NK-92 (cell line): Measurements from ENCODE around the gene ALPK3.
"Not testable (repeated sequence)": the region's sequence is repeated elsewhere in the genome, so short reads cannot be mapped to it uniquely, and the experiment has no call there.

Source experiments
- DNase-seq: peaks from one replicate; lab custom pipeline; 2025; ENCODE audit not compliant: unreplicated experiment; lab: John Stamatoyannopoulos, UW

Gene ALPK3

GRCh38 chr15:84871428-84871985 lies 54.4 kb downstream of the ALPK3 start:
- no peak for DNase-seq

GRCh38 chr15:84872009-84872910 lies 55.1 kb downstream of the ALPK3 start:
- no peak for DNase-seq

- DNase-seq = no peak
These were observed 56.8 kb downstream of the ALPK3 start for GRCh38 chr15:84873997-84874396.

GRCh38 chr15:84874981-84875699 lies 58.0 kb downstream of the ALPK3 start:
- DNase-seq = no peak

- no peak for DNase-seq
These were observed 59.1 kb downstream of the ALPK3 start for GRCh38 chr15:84876269-84876668.

- DNase-seq = not testable (repeated sequence)
These were observed 60.5 kb downstream of the ALPK3 start for GRCh38 chr15:84877701-84878100.

- no peak for DNase-seq
These were observed 61.3 kb downstream of the ALPK3 start for GRCh38 chr15:84878504-84878903.

- DNase-seq = no peak
These were observed 62.1 kb downstream of the ALPK3 start for GRCh38 chr15:84879088-84879780.

- no peak for DNase-seq
These were observed 62.9 kb downstream of the ALPK3 start for GRCh38 chr15:84880007-84880406.

- no peak for DNase-seq
These were observed 63.8 kb downstream of the ALPK3 start for GRCh38 chr15:84880822-84881519.

- no peak for DNase-seq
These were observed 64.3 kb downstream of the ALPK3 start for GRCh38 chr15:84881520-84881830.

- no peak for DNase-seq
These were observed 66.3 kb downstream of the ALPK3 start for GRCh38 chr15:84883466-84883865.

GRCh38 chr15:84883916-84884781 lies 67.0 kb downstream of the ALPK3 start, which contains the start of gene SLC28A1:
TSS of gene SLC28A1 (plus strand) at chr15:84884662. CDS start at chr15:84887761, 3,099 bp downstream.
- no peak for DNase-seq

GRCh38 chr15:84885801-84886200 lies 68.6 kb downstream of the ALPK3 start:
- DNase-seq = no peak

GRCh38 chr15:84886211-84886983 lies 69.2 kb downstream of the ALPK3 start:
- DNase-seq = no peak

- no peak for DNase-seq
These were observed 69.8 kb downstream of the ALPK3 start for GRCh38 chr15:84886984-84887299.

GRCh38 chr15:84887938-84888337 lies 70.8 kb downstream of the ALPK3 start:
- no peak for DNase-seq

- no peak for DNase-seq
These were observed 71.5 kb downstream of the ALPK3 start for GRCh38 chr15:84888639-84889038.

GRCh38 chr15:84889313-84889990 lies 72.3 kb downstream of the ALPK3 start:
- DNase-seq = no peak
